ENCODE results near the gene PRDM16.

Gene PRDM16

GRCh38 chr1:3056641-3057040 lies 12.4 kb upstream of the PRDM16 start:
- no peak for DNase-seq

GRCh38 chr1:3058263-3059030 lies 10.6 kb upstream of the PRDM16 start:
- no peak for DNase-seq

GRCh38 chr1:3060127-3060526 lies 8.9 kb upstream of the PRDM16 start:
- DNase-seq, result no peak

- DNase-seq, result no peak
Measured at GRCh38 chr1:3060601-3061551, 8.1 kb upstream of the PRDM16 start.

- DNase-seq, result no peak
Measured at GRCh38 chr1:3061566-3061965, 7.4 kb upstream of the PRDM16 start.

- no peak for DNase-seq
Measured at GRCh38 chr1:3061981-3062615, 6.9 kb upstream of the PRDM16 start.

GRCh38 chr1:3062616-3063378 lies 6.2 kb upstream of the PRDM16 start:
- no peak for DNase-seq

- DNase-seq, result no peak
Measured at GRCh38 chr1:3063379-3064295, 5.4 kb upstream of the PRDM16 start.

GRCh38 chr1:3064296-3064850 lies 4.6 kb upstream of the PRDM16 start:
- no peak for DNase-seq

GRCh38 chr1:3064901-3065300 lies 4.1 kb upstream of the PRDM16 start:
- DNase-seq, result no peak

GRCh38 chr1:3065396-3065795 lies 3.6 kb upstream of the PRDM16 start:
- DNase-seq, result no peak

GRCh38 chr1:3065797-3066196 lies 3.2 kb upstream of the PRDM16 start:
- DNase-seq, result no peak

GRCh38 chr1:3066250-3066711 lies 2.7 kb upstream of the PRDM16 start:
- DNase-seq, result no peak

GRCh38 chr1:3066826-3067225 lies 2.2 kb upstream of the PRDM16 start:
- no peak for DNase-seq

- DNase-seq, result no peak
Measured at GRCh38 chr1:3067301-3067670, 1.7 kb upstream of the PRDM16 start.

- no peak for DNase-seq
Measured at GRCh38 chr1:3067671-3068563, 1.1 kb upstream of the PRDM16 start.

GRCh38 chr1:3069491-3070308 lies 697 bp downstream of the PRDM16 start:
- no peak for DNase-seq

- no peak for DNase-seq
Measured at GRCh38 chr1:3070309-3070643, 1.3 kb downstream of the PRDM16 start.

Data from NCI-H524 (cell line).